HuH-7 (cell line): Measurements from ENCODE around the gene CLEC2L.

Experiments used
- DNase-seq: peaks from one replicate; pipeline ENCODE4 v3.0.0; 2011; ENCODE audit warnings: low spot score

The CLEC2L gene

GRCh38 chr7:139523199-139523941 lies at the start of gene CLEC2L:
CLEC2L (plus strand) TSS chr7:139523685; CDS start chr7:139523928, 243 bp downstream.
- DNase-seq = no peak

- DNase-seq = no peak
Measured at GRCh38 chr7:139476139-139476538, 47.3 kb upstream of the CLEC2L start.

- no peak for DNase-seq
Measured at GRCh38 chr7:139476891-139477290, 46.6 kb upstream of the CLEC2L start.

- no peak for DNase-seq
Measured at GRCh38 chr7:139479620-139480019, 43.9 kb upstream of the CLEC2L start.

GRCh38 chr7:139481364-139481763 lies 42.1 kb upstream of the CLEC2L start:
- no peak for DNase-seq

- DNase-seq = no peak
Measured at GRCh38 chr7:139482122-139482521, 41.4 kb upstream of the CLEC2L start.

GRCh38 chr7:139482662-139483466 lies 40.6 kb upstream of the CLEC2L start:
- no peak for DNase-seq

- no peak for DNase-seq
Measured at GRCh38 chr7:139487366-139488080, 36.0 kb upstream of the CLEC2L start.

- DNase-seq = no peak
Measured at GRCh38 chr7:139488810-139489209, 34.7 kb upstream of the CLEC2L start.

GRCh38 chr7:139490130-139490529 lies 33.4 kb upstream of the CLEC2L start:
- no peak for DNase-seq

GRCh38 chr7:139492293-139492692 lies 31.2 kb upstream of the CLEC2L start:
- no peak for DNase-seq

- no peak for DNase-seq
Measured at GRCh38 chr7:139494835-139495579, 28.5 kb upstream of the CLEC2L start.

GRCh38 chr7:139495580-139496125 lies 27.8 kb upstream of the CLEC2L start:
- DNase-seq = no peak

GRCh38 chr7:139496528-139496927 lies 27.0 kb upstream of the CLEC2L start:
- no peak for DNase-seq

- DNase-seq = no peak
Measured at GRCh38 chr7:139500770-139501138, 22.7 kb upstream of the CLEC2L start.

- no peak for DNase-seq
Measured at GRCh38 chr7:139502226-139502625, 21.3 kb upstream of the CLEC2L start.

GRCh38 chr7:139505563-139505962 lies 17.9 kb upstream of the CLEC2L start:
- DNase-seq = peak; percentile 77

- no peak for DNase-seq
Measured at GRCh38 chr7:139509535-139509934, 13.9 kb upstream of the CLEC2L start.

- DNase-seq = no peak
Measured at GRCh38 chr7:139511315-139511714, 12.2 kb upstream of the CLEC2L start.

- DNase-seq = no peak
Measured at GRCh38 chr7:139515266-139515665, 8.2 kb upstream of the CLEC2L start.

GRCh38 chr7:139521439-139521838 lies 2.0 kb upstream of the CLEC2L start:
- no peak for DNase-seq

- no peak for DNase-seq
Measured at GRCh38 chr7:139522830-139523198, 671 bp upstream of the CLEC2L start.
